HCT116 (cell line): ENCODE data around the gene COG5. TPM values are rescaled to one million over a fixed set of nuclear protein-coding genes. Genes with fewer than 3 reads are reported as not detected.

Experiments used
- ATAC-seq: fragments of 200-7000 bp; cut with Tn5 transposase; 2 replicates; pipeline ENCODE4 v1.9.1; 2020; ENCODE audit warnings: mild to moderate bottlenecking, moderate library complexity
- BruUV-seq: library from RNA; stranded (reverse); fragments of 400-500 nt; replicated peaks from 2 replicates; lab custom pipeline; 2021; lab: Mats Ljungman, UMichigan
- CTCF ChIA-PET: fragments of 300-600 bp; sonication (Branson Sonifier 250); formaldehyde crosslinking; loops from one replicate; lab custom pipeline; 2021; ENCODE audit warnings: antibody characterized with exemption; lab: Charles Lee
- POLR2A ChIA-PET: fragments of 300-600, 350-600 bp; sonication (Branson Sonifier 250); formaldehyde crosslinking; loops from one replicate; lab custom pipeline; 2021; ENCODE audit warnings: antibody characterized with exemption; lab: Charles Lee
- RAD21 ChIA-PET, 2 experiments: fragments of 300-600 bp; sonication (Branson Sonifier 250); formaldehyde crosslinking; loops; one replicate each; lab custom pipeline; 2023; ENCODE audit warnings: low total read pairs in 2 of 2; ENCODE audit not compliant: uncharacterized antibody in 2 of 2, unreplicated experiment in 2 of 2, low non-redundant PET in 1 of 2; lab: Charles Lee
- DNase-seq: peaks from one replicate; pipeline ENCODE4 v3.0.0-alpha.2; 2010; ENCODE audit warnings: low read depth, low spot score
- H2AFZ ChIP-seq: fragments of 200-600 bp; shearing (Covaris generic), sonication (generic); 2 replicates; pipeline ENCODE4 v1.6.1; 2017; ENCODE audit warnings: low read depth, mixed run types, mixed read lengths, antibody characterized with exemption, low read length; ENCODE audit not compliant: poor library complexity, severe bottlenecking
- H3K27ac ChIP-seq: 2 replicates; pipeline ENCODE4 v1.5.1; 2012; ENCODE audit warnings: low read depth, low read length
- H3K27me3 ChIP-seq: fragments of 200-600 bp; sonication (generic); 2 replicates; pipeline ENCODE4 v1.6.1; 2016; ENCODE audit warnings: mixed run types, low read length, mixed read lengths; ENCODE audit not compliant: insufficient read depth
- H3K36me3 ChIP-seq, 2 experiments: fragments of 200-500 bp in 1 of 2; fragments of 200-600 bp in 1 of 2; sonication (Bioruptor generic) in 1 of 2; sonication (generic) in 1 of 2; 2 replicates each; pipeline versions ENCODE4 v1.5.1 to v1.6.1; 2014 to 2016; ENCODE audit warnings: low read length in 2 of 2, inconsistent platforms in 1 of 2, mixed read lengths in 1 of 2, mixed run types in 1 of 2; ENCODE audit not compliant: insufficient read depth in 2 of 2, control insufficient read depth in 1 of 2
- H3K4me1 ChIP-seq, 2 experiments: fragments of 200-600 bp in 1 of 2; sonication (generic) in 1 of 2; 2 replicates each; pipeline versions ENCODE4 v1.5.1 to v1.6.1; 2012 to 2017; ENCODE audit warnings: low read length in 2 of 2, inconsistent platforms in 1 of 2, mild to moderate bottlenecking in 1 of 2, mixed read lengths in 1 of 2, mixed run types in 1 of 2, moderate library complexity in 1 of 2; ENCODE audit not compliant: insufficient read depth in 2 of 2, control insufficient read depth in 1 of 2
- H3K4me2 ChIP-seq: fragments of 200-600 bp; sonication (generic); 2 replicates; pipeline ENCODE4 v1.6.1; 2017; ENCODE audit warnings: mixed run types, low read length, mixed read lengths
- H3K4me3 ChIP-seq, 2 experiments: fragments of 200-600 bp in 1 of 2; sonication (generic) in 1 of 2; replicated peaks in 1 of 2; 2 replicates each; pipeline ENCODE4 v1.5.1; 2011 to 2016; ENCODE audit warnings: low read length in 2 of 2, control low read depth in 1 of 2, low read depth in 1 of 2, mild to moderate bottlenecking in 1 of 2, mixed read lengths in 1 of 2, mixed run types in 1 of 2
- H3K79me2 ChIP-seq: fragments of 200-600 bp; sonication (generic); 2 replicates; pipeline ENCODE4 v1.6.1; 2017; ENCODE audit warnings: mild to moderate bottlenecking, mixed run types, low read length, moderate library complexity, mixed read lengths; ENCODE audit not compliant: insufficient read depth
- H3K9ac ChIP-seq: fragments of 200-600 bp; sonication (generic); 2 replicates; pipeline ENCODE4 v1.6.1; 2016; ENCODE audit warnings: low read length, mixed read lengths
- H3K9me2 ChIP-seq: fragments of 200-600 bp; sonication (generic), shearing (Covaris generic); 2 replicates; pipeline ENCODE4 v1.6.1; 2017; ENCODE audit warnings: mixed run types, mild to moderate bottlenecking, moderate library complexity; ENCODE audit not compliant: insufficient read depth
- H3K9me3 ChIP-seq, 2 experiments: fragments of 200-500 bp in 1 of 2; fragments of 200-600 bp in 1 of 2; sonication (Bioruptor generic) in 1 of 2; sonication (generic) in 1 of 2; 2 replicates each; pipeline ENCODE4 v1.6.1; 2014 to 2017; ENCODE audit warnings: low read length in 2 of 2, mixed read lengths in 2 of 2, inconsistent platforms in 1 of 2, low read depth in 1 of 2, mild to moderate bottlenecking in 1 of 2, mixed run types in 1 of 2, moderate library complexity in 1 of 2; ENCODE audit not compliant: control insufficient read depth in 1 of 2, insufficient read depth in 1 of 2
- H4K20me1 ChIP-seq: fragments of 200-600 bp; sonication (generic), shearing (Covaris generic); 2 replicates; pipeline ENCODE4 v1.6.1; 2017; ENCODE audit warnings: mixed run types, mild to moderate bottlenecking, moderate library complexity; ENCODE audit not compliant: insufficient read depth
- ATF3 ChIP-seq: IDR thresholded peaks from 2 replicates; pipeline ENCODE4 v1.6.1; 2012
- CBX3 ChIP-seq: IDR thresholded peaks from 2 replicates; pipeline ENCODE4 v1.6.1; 2012; ENCODE audit warnings: low read depth
- CEBPB ChIP-seq: IDR thresholded peaks from 2 replicates; pipeline ENCODE4 v1.6.1; 2012; ENCODE audit warnings: low read depth
- ELF1 ChIP-seq: IDR thresholded peaks from 2 replicates; pipeline ENCODE4 v1.6.1; 2012; ENCODE audit warnings: low read depth, borderline replicate concordance
- FOSL1 ChIP-seq: IDR thresholded peaks from 2 replicates; pipeline ENCODE4 v1.6.1; 2012; ENCODE audit warnings: low read depth
- POLR2AphosphoS5 ChIP-seq: IDR thresholded peaks from 2 replicates; pipeline ENCODE4 v1.6.1; 2011; ENCODE audit warnings: mild to moderate bottlenecking, low read depth, low read length, moderate library complexity
- SIN3A ChIP-seq: IDR thresholded peaks from 2 replicates; pipeline ENCODE4 v1.6.1; 2012; ENCODE audit warnings: low read depth
- TCF7L2 ChIP-seq: IDR thresholded peaks from 2 replicates; pipeline ENCODE4 v1.7.0; 2011; ENCODE audit warnings: borderline replicate concordance, inconsistent platforms; ENCODE audit not compliant: insufficient read depth, insufficient read length; ENCODE audit errors: extremely low read depth
- ZNF274 ChIP-seq: fragments of 200-500 bp; sonication (Bioruptor generic); IDR thresholded peaks from 2 replicates; pipeline ENCODE4 v1.6.1; 2014; ENCODE audit warnings: mild to moderate bottlenecking, low read depth, low read length, inconsistent platforms
- intact Hi-C: fragments of 100-400 bp; cut with micrococcal nuclease; formaldehyde crosslinking; loops from 2 replicates; pipeline ENCODE4 v1.10.0; 2022
- total RNA-seq: library from RNA; stranded (reverse); gene quantifications from one replicate; pipeline ENCODE4 v1.2.1, GENCODE V29; 2021; ENCODE audit not compliant: unreplicated experiment
- TF ChIP-seq, protein P1 (sequence below), 3 experiments: fragments of 200-600 bp in 1 of 3; sonication (generic) in 1 of 3; IDR thresholded peaks in 2 of 3; conservative IDR thresholded peaks in 1 of 3; 2 replicates each; pipeline ENCODE4 v1.5.1; 2012 to 2017; ENCODE audit warnings: low read depth in 2 of 3, low read length in 2 of 3, antibody characterized with exemption in 1 of 3, borderline replicate concordance in 1 of 3, control low read depth in 1 of 3, mild to moderate bottlenecking in 1 of 3, mixed read lengths in 1 of 3, mixed run types in 1 of 3, moderate library complexity in 1 of 3; ENCODE audit not compliant: insufficient read depth in 1 of 3
- TF ChIP-seq, protein P2 (sequence below): IDR thresholded peaks from 2 replicates; pipeline ENCODE4 v1.6.1; 2012
- TF ChIP-seq, protein P3 (sequence below): IDR thresholded peaks from 2 replicates; pipeline ENCODE4 v1.6.1; 2011; ENCODE audit warnings: mild to moderate bottlenecking, low read length, moderate library complexity; ENCODE audit not compliant: insufficient replicate concordance; ENCODE audit errors: extremely low read depth

Gene COG5
- total RNA-seq, 1 experiment from 2014 or later = 30.7 TPM

DNA sequence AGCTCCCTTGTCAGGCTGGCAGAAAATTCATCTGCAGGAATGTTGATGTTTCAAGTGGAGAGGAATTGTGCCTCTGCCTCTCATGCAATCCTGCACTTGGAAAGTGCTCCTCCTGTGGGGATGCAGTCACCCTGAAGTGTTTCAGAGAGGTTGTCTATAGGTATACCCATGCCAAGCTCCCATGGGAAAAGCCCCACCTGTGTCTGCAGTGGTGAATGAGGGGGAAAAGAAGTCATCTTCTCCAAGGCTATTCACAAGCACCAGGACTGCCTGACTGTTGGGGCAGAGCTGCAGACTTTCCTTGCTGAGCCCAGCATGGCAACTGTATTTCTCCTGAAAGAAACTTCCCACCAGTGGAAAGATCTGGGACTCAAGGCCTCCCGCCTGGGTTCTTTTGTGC lies 58.4 kb downstream of the COG5 start:
- ATAC-seq = no peak
- POLR2A ChIA-PET = no interaction called here
- no TSS peak for BruUV-seq
- Histone ChIP-seq H3K36me3 (no peaks in the 10 kb centered on the region), H3K4me1 (peaks cover 16 to 18% of the 10 kb centered on the region in 2 experiments; a peak in 3 of 4 replicates), H3K79me2 (no peaks in the 10 kb centered on the region), H3K27me3 (no peaks in the 10 kb centered on the region), H2AFZ (no peak overlapping the region), H3K9me2 (no peaks in the 10 kb centered on the region), H3K4me2 (no peak overlapping the region), H3K9ac (no peak overlapping the region), H3K27ac (no peak overlapping the region), H3K4me3 (no peak overlapping the region), H3K9me3 (no peaks in the 10 kb centered on the region), H4K20me1 (no peaks in the 10 kb centered on the region)
- CTCF ChIA-PET = no interaction called here
- intact Hi-C loops = no loop called here
- RAD21 ChIA-PET = no interaction called here
- TF ChIP-seq TCF7L2 (no peak), CEBPB (no peak), CBX3 (no peak), ZNF274 (no peak), POLR2AphosphoS5 (no peak), SIN3A (no peak), FOSL1 (no peak), ELF1 (no peak), ATF3 (no peak)
- TF ChIP-seq, protein P1, sequence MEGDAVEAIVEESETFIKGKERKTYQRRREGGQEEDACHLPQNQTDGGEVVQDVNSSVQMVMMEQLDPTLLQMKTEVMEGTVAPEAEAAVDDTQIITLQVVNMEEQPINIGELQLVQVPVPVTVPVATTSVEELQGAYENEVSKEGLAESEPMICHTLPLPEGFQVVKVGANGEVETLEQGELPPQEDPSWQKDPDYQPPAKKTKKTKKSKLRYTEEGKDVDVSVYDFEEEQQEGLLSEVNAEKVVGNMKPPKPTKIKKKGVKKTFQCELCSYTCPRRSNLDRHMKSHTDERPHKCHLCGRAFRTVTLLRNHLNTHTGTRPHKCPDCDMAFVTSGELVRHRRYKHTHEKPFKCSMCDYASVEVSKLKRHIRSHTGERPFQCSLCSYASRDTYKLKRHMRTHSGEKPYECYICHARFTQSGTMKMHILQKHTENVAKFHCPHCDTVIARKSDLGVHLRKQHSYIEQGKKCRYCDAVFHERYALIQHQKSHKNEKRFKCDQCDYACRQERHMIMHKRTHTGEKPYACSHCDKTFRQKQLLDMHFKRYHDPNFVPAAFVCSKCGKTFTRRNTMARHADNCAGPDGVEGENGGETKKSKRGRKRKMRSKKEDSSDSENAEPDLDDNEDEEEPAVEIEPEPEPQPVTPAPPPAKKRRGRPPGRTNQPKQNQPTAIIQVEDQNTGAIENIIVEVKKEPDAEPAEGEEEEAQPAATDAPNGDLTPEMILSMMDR (IDR thresholded peaks at IDR 0.05 in 2 of 3, conservative IDR thresholded peaks at IDR 0.05 in 1 of 3; ENCODE audit: borderline replicate concordance in 1 of 3, insufficient read depth in 1 of 3, low read depth in 2 of 3, low read length in 2 of 3) = no peak
- TF ChIP-seq, protein P2, sequence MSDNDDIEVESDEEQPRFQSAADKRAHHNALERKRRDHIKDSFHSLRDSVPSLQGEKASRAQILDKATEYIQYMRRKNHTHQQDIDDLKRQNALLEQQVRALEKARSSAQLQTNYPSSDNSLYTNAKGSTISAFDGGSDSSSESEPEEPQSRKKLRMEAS = no peak
- TF ChIP-seq, protein P3, sequence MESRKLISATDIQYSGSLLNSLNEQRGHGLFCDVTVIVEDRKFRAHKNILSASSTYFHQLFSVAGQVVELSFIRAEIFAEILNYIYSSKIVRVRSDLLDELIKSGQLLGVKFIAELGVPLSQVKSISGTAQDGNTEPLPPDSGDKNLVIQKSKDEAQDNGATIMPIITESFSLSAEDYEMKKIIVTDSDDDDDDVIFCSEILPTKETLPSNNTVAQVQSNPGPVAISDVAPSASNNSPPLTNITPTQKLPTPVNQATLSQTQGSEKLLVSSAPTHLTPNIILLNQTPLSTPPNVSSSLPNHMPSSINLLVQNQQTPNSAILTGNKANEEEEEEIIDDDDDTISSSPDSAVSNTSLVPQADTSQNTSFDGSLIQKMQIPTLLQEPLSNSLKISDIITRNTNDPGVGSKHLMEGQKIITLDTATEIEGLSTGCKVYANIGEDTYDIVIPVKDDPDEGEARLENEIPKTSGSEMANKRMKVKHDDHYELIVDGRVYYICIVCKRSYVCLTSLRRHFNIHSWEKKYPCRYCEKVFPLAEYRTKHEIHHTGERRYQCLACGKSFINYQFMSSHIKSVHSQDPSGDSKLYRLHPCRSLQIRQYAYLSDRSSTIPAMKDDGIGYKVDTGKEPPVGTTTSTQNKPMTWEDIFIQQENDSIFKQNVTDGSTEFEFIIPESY = no peak
- no peak for DNase-seq
